ENCODE data around the gene HEPHL1.

The HEPHL1 gene

DNA sequence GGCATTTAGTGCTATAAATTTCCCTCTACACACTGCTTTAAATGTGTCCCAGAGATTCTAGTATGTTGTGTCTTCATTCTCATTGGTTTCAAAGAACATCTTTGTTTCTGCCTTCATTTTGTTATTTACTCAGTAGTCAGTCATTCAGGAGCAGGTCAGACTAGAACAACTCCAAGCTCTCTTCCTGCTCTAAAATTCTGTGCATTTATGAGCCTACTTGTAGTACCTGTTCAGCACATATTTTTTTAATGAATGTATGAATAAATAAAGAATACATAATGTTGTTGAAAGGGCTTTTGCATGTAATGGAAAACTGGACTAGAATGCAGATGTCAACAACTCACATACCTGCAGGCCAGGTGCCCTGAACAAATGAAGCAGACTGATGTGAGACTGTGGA, 13.7 kb upstream of the HEPHL1 start:
- H3K36me3 ChIP-seq (ENCODE audit: low read length), result no peaks in the 10 kb centered on the region

DNA sequence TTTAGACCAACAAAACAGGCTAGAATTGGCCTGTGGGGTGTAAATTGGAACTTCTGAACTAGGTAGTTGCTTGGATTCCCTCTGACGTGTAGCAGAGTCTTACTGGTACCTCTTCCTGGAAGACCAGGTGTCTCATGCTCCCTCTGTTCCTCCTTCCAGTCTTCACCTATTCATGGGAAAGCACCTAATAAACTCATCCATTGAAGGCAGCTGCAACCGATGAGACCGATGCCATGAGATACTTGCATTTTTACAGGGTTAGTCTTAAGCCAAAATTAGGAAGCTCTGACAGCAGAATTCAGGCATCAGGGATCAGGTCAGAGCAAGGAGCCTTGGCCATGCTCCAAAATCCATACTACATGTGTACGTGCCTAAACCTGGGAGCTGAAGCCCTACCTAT, 13.2 kb upstream of the HEPHL1 start:
- H3K9me3 ChIP-seq (ENCODE audit: insufficient read depth, low read length), result no peaks in the 10 kb centered on the region
- no peaks in the 10 kb centered on the region for H3K27me3 ChIP-seq (ENCODE audit: low read length)
- no peaks in the 10 kb centered on the region for H3F3A ChIP-seq (ENCODE audit: insufficient read depth)
- H3K4me3 ChIP-seq (ENCODE audit: insufficient read depth, low read length, poor library complexity, severe bottlenecking), result no peak overlapping the region
- TF ChIP-seq, protein P1, sequence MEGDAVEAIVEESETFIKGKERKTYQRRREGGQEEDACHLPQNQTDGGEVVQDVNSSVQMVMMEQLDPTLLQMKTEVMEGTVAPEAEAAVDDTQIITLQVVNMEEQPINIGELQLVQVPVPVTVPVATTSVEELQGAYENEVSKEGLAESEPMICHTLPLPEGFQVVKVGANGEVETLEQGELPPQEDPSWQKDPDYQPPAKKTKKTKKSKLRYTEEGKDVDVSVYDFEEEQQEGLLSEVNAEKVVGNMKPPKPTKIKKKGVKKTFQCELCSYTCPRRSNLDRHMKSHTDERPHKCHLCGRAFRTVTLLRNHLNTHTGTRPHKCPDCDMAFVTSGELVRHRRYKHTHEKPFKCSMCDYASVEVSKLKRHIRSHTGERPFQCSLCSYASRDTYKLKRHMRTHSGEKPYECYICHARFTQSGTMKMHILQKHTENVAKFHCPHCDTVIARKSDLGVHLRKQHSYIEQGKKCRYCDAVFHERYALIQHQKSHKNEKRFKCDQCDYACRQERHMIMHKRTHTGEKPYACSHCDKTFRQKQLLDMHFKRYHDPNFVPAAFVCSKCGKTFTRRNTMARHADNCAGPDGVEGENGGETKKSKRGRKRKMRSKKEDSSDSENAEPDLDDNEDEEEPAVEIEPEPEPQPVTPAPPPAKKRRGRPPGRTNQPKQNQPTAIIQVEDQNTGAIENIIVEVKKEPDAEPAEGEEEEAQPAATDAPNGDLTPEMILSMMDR (IDR thresholded peaks at IDR 0.05; ENCODE audit: insufficient read depth, low read length, poor library complexity, severe bottlenecking), result no peak
- TF ChIP-seq EZH2phosphoT487 (conservative IDR thresholded peaks at IDR 0.05; ENCODE audit: low read length), result no peak
- no peaks in the 10 kb centered on the region for H4K20me1 ChIP-seq (ENCODE audit: low read depth, low read length)
- no peak overlapping the region for H3K9ac ChIP-seq (ENCODE audit: low read length)
- H3K79me2 ChIP-seq (ENCODE audit: insufficient read depth, low read length), result no peaks in the 10 kb centered on the region
- H3K27ac ChIP-seq (ENCODE audit: low read depth, low read length), result no peak overlapping the region
- no peaks in the 10 kb centered on the region for H3K36me3 ChIP-seq (ENCODE audit: low read length)
- H3K4me2 ChIP-seq (ENCODE audit: low read depth, low read length, poor library complexity, severe bottlenecking), result no peak overlapping the region
- H2AFZ ChIP-seq (ENCODE audit: low read depth, low read length, severe bottlenecking), result no peak overlapping the region
- H3K9me2 ChIP-seq (replicated peaks; ENCODE audit: insufficient read depth, low read length), result no peaks in the 10 kb centered on the region

More for the DNA sequence above, 13.7 kb upstream of the HEPHL1 start:
- H3F3A ChIP-seq (ENCODE audit: insufficient read depth), result no peaks in the 10 kb centered on the region
- no peak overlapping the region for H3K4me3 ChIP-seq (ENCODE audit: insufficient read depth, low read length, poor library complexity, severe bottlenecking)
- H3K4me2 ChIP-seq (ENCODE audit: low read depth, low read length, poor library complexity, severe bottlenecking), result no peak overlapping the region
- H3K9ac ChIP-seq (ENCODE audit: low read length), result no peak overlapping the region
- TF ChIP-seq, protein P1 (IDR thresholded peaks at IDR 0.05; ENCODE audit: insufficient read depth, low read length, poor library complexity, severe bottlenecking), result no peak
- TF ChIP-seq EZH2phosphoT487 (conservative IDR thresholded peaks at IDR 0.05; ENCODE audit: low read length), result no peak
- H3K9me3 ChIP-seq (ENCODE audit: insufficient read depth, low read length), result 0 out of 2 replicates have a peak, but pooled peaks cover under 1% of the 10 kb centered on the region
- H3K79me2 ChIP-seq (ENCODE audit: insufficient read depth, low read length), result no peaks in the 10 kb centered on the region
- H4K20me1 ChIP-seq (ENCODE audit: low read depth, low read length), result no peaks in the 10 kb centered on the region
- no peaks in the 10 kb centered on the region for H3K9me2 ChIP-seq (replicated peaks; ENCODE audit: insufficient read depth, low read length)
- no peak overlapping the region for H2AFZ ChIP-seq (ENCODE audit: low read depth, low read length, severe bottlenecking)
- no peaks in the 10 kb centered on the region for H3K27me3 ChIP-seq (ENCODE audit: low read length)
- H3K27ac ChIP-seq (ENCODE audit: low read depth, low read length), result no peak overlapping the region

DNA sequence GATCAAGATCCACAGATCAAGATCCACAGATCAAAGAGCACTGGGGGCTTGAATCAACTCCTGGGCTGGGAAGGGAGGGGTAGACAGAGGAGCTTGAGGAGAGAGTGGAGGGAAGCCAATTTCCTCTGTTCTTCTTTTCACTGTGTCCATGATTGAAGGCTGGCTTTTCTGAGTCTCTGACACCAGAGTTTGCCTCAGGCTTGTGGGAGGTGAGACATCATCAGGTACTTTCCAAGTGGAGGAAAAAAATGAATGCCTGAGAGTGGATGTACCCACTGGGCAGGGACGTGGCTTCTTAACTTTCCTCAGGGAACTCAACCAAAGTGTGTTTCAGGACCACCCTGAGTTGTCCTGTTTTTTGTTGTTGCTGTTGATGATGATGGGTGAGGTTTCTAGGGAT, 11.0 kb upstream of the HEPHL1 start:
- Histone ChIP-seq H3K9ac (ENCODE audit: low read length) (no peak overlapping the region), H3K27ac (ENCODE audit: low read depth, low read length) (no peak overlapping the region), H3K36me3 (ENCODE audit: low read length) (no peaks in the 10 kb centered on the region), H4K20me1 (ENCODE audit: low read depth, low read length) (no peaks in the 10 kb centered on the region), H3K4me3 (ENCODE audit: insufficient read depth, low read length, poor library complexity, severe bottlenecking) (no peak overlapping the region), H2AFZ (ENCODE audit: low read depth, low read length, severe bottlenecking) (no peak overlapping the region), H3K79me2 (ENCODE audit: insufficient read depth, low read length) (no peaks in the 10 kb centered on the region), H3F3A (ENCODE audit: insufficient read depth) (no peaks in the 10 kb centered on the region), H3K4me2 (ENCODE audit: low read depth, low read length, poor library complexity, severe bottlenecking) (no peak overlapping the region), H3K27me3 (ENCODE audit: low read length) (no peaks in the 10 kb centered on the region), H3K9me3 (ENCODE audit: insufficient read depth, low read length) (no peaks in the 10 kb centered on the region), H3K9me2 (replicated peaks; ENCODE audit: insufficient read depth, low read length) (no peaks in the 10 kb centered on the region)
- TF ChIP-seq, protein P1 (IDR thresholded peaks at IDR 0.05; ENCODE audit: insufficient read depth, low read length, poor library complexity, severe bottlenecking), result no peak
- no peak for TF ChIP-seq EZH2phosphoT487 (conservative IDR thresholded peaks at IDR 0.05; ENCODE audit: low read length)

Data from SU-DHL-6 (cell line).